SJCRH30 (cell line): ENCODE data around the gene DOCK4. TPM values are rescaled to one million over a fixed set of nuclear protein-coding genes. Genes with fewer than 3 reads are reported as not detected.
"Not testable (repeated sequence)": the region's sequence is repeated elsewhere in the genome, so short reads cannot be mapped to it uniquely, and the experiment has no call there.

Experiments used
- DNase-seq, 2 experiments: peaks; one replicate each; pipeline ENCODE4 v3.0.0-alpha.2; 2015 to 2020
- H3K27ac ChIP-seq: fragments of 250-450 bp; sonication (Bioruptor Pico); 2 replicates; pipeline ENCODE4 v1.5.1; 2020; ENCODE audit warnings: mild to moderate bottlenecking, moderate library complexity
- H3K27me3 ChIP-seq: fragments of 250-450 bp; sonication (Bioruptor Pico); 2 replicates; pipeline ENCODE4 v1.5.1; 2020; ENCODE audit warnings: mild to moderate bottlenecking, moderate library complexity
- H3K36me3 ChIP-seq: fragments of 250-450 bp; sonication (Bioruptor Pico); 2 replicates; pipeline ENCODE4 v1.5.1; 2020; ENCODE audit warnings: mild to moderate bottlenecking, moderate library complexity
- H3K4me1 ChIP-seq: fragments of 250-450 bp; sonication (Bioruptor Pico); 2 replicates; pipeline ENCODE4 v1.5.1; 2020; ENCODE audit warnings: mild to moderate bottlenecking, moderate library complexity
- H3K4me3 ChIP-seq: fragments of 250-450 bp; sonication (Bioruptor Pico); 2 replicates; pipeline ENCODE4 v1.5.1; 2020; ENCODE audit warnings: mild to moderate bottlenecking, moderate library complexity
- H3K9me3 ChIP-seq: fragments of 250-450 bp; sonication (Bioruptor Pico); replicated peaks from 2 replicates; pipeline ENCODE4 v1.5.1; 2020; ENCODE audit warnings: mild to moderate bottlenecking, moderate library complexity
- total RNA-seq: library from RNA; depleted of rRNA; stranded (reverse); fragments of >200 nt; shearing (Covaris generic); gene quantifications from 2 replicates; pipeline ENCODE4 v1.2.3, GENCODE V29; 2014

The DOCK4 gene
- total RNA-seq, 1 experiment from 2014 or later: 11.4 TPM

GRCh38 chr7:112130729-112131410, 75.3 kb downstream of the DOCK4 start:
- Histone ChIP-seq H3K27me3 (no peaks in the 10 kb centered on the region), H3K27ac (no peak overlapping the region), H3K9me3 (no peaks in the 10 kb centered on the region), H3K4me3 (no peak overlapping the region), H3K36me3 (no peaks in the 10 kb centered on the region; the same call in none of the 2 replicates), H3K4me1 (peaks cover 6% of the 10 kb centered on the region; the same call in 1 of the 2 replicates)
- DNase-seq: no peak

GRCh38 chr7:112129655-112130323, 76.4 kb downstream of the DOCK4 start:
- no peak overlapping the region for H3K27ac ChIP-seq
- H3K27me3 ChIP-seq: no peaks in the 10 kb centered on the region
- no peaks in the 10 kb centered on the region; the same call in none of the 2 replicates for H3K36me3 ChIP-seq
- H3K4me1 ChIP-seq: peaks cover 6% of the 10 kb centered on the region; the same call in 1 of the 2 replicates
- H3K9me3 ChIP-seq: no peaks in the 10 kb centered on the region
- DNase-seq: no peak
- H3K4me3 ChIP-seq: no peak overlapping the region

DNA sequence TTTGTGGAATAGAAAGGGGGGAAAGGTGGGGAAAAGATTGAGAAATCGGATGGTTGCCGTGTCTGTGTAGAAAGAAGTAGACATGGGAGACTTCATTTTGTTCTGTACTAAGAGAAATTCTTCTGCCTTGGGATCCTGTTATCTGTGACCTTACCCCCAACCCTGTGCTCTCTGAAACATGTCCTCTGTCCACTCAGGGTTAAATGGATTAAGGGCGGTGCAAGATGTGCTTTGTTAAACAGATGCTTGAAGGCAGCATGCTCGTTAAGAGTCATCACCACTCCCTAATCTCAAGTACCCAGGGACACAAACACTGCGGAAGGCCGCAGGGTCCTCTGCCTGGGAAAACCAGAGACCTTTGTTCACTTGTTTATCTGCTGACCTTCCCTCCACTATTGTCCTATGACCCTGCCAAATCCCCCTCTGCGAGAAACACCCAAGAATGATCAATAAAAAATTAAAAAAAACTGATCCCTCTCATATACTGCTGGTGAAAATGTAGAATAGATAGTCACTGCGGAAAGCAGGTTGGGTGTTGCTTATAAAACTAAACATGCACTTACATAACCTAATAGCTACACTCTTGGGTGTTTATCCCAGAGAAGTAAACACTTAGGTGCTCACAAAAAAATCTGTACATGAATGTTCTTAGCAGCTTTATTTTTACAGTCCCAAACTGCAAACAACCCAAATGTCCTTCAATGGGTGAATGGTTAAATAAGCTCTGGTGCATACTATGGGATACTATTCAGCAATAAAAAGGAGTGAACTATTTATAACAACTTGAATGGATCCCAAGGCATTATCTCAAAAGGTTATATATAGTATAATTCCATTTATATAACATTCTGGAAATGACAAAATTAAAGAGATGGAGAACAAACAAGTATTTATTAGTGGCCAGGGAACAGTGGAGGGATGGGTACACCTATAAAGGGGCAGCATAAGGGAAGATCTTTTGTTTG, 77.5 kb downstream of the DOCK4 start:
- not testable (repeated sequence) for H3K9me3 ChIP-seq

DNA sequence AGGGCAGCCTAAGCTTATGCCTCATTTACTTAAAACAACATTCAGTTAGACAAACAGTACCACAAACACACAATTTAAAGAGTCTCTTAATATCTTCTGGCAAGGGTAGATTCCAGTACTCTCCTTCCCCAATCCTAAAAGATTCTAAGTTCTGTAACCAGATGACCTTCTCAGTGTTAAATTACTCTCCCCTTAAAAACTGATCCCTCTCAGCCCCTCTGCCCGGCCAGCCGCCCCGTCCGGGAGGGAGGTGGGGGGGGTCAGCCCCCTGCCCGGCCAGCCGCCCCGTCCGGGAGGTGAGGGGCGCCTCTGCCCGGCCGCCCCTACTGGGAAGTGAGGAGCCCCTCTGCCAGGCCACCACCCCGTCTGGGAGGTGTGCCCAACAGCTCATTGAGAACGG, 78.2 kb downstream of the DOCK4 start:
- H3K27me3 ChIP-seq, H3K27ac ChIP-seq, H3K4me1 ChIP-seq, H3K36me3 ChIP-seq, H3K9me3 ChIP-seq, DNase-seq, H3K4me3 ChIP-seq: not testable (repeated sequence)

More for the DNA sequence above, 77.5 kb downstream of the DOCK4 start:
- H3K36me3 ChIP-seq, H3K27ac ChIP-seq, H3K27me3 ChIP-seq, DNase-seq, H3K4me1 ChIP-seq, H3K4me3 ChIP-seq: not testable (repeated sequence)

DNA sequence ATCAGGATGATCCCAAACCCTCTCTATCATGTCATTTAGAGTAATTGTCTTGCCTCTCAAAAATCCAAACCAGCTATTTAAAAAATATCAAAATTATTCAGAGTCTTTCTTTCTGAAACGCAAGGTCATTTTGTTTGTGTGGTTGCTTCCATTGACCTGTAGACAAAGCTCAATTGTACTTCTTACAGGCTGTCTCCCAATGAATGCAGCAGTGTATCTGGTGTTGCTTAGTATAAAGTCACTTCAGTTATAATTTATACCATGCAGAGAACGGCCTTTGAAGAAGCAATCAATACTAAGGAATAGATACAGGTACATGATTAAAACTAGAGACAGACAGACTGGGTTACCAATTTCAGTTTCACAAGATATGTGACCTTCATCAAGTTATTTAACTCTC, 80.9 kb downstream of the DOCK4 start:
- no peak for DNase-seq
- H3K27me3 ChIP-seq: no peaks in the 10 kb centered on the region
- no peaks in the 10 kb centered on the region; the same call in 1 of the 2 replicates for H3K9me3 ChIP-seq
- H3K4me3 ChIP-seq: no peak overlapping the region
- H3K4me1 ChIP-seq: no peaks in the 10 kb centered on the region
- no peak overlapping the region for H3K27ac ChIP-seq
- no peaks in the 10 kb centered on the region; the same call in 1 of the 2 replicates for H3K36me3 ChIP-seq

DNA sequence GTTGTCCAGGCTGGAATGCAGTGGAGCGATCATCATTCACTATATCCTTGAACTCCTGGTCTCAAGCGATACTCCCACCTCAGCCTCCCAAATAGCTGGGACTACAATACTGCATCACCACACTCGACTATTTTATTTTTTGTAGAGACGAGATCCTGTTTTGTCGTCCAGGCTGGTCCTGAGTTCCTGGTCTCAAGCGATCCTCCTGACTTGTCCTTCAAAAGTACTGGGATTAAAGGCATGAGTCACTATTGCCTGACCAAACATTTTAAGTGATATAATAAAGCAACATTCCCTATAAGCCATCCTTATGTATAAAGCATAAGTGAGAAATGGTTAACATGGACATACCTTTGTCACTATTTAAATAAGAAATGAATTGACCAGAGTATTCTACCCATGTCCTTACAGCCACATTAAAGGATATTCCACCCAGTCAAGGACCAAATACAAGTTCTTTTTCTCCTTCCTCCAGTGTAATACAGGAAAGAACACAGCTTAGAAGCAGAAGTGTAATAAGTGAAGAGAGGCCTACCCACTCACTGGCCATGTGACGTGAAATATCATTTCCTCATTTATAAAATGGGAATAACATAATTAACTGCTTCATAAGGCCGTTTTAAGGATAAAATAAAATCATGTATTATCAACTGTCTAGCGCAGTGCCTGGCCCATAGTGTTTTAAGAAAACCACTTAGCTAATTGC, 82.0 kb downstream of the DOCK4 start:
- no peak for DNase-seq
- no peak overlapping the region for H3K27ac ChIP-seq
- H3K4me1 ChIP-seq: no peaks in the 10 kb centered on the region
- no peaks in the 10 kb centered on the region; the same call in 1 of the 2 replicates for H3K36me3 ChIP-seq
- H3K27me3 ChIP-seq: no peaks in the 10 kb centered on the region
- no peaks in the 10 kb centered on the region; the same call in 1 of the 2 replicates for H3K9me3 ChIP-seq
- H3K4me3 ChIP-seq: no peak overlapping the region

- Histone ChIP-seq H3K27ac (no peak overlapping the region), H3K9me3 (no peaks in the 10 kb centered on the region; the same call in 1 of the 2 replicates), H3K27me3 (no peaks in the 10 kb centered on the region), H3K36me3 (no peaks in the 10 kb centered on the region; the same call in 1 of the 2 replicates), H3K4me1 (no peaks in the 10 kb centered on the region), H3K4me3 (no peak overlapping the region)
- DNase-seq: no peak
These were observed 83.4 kb downstream of the DOCK4 start for GRCh38 chr7:112122798-112123197.

GRCh38 chr7:112122144-112122543, 84.1 kb downstream of the DOCK4 start:
- no peak for DNase-seq

GRCh38 chr7:112121318-112121717, 84.9 kb downstream of the DOCK4 start:
- H3K36me3 ChIP-seq: no peaks in the 10 kb centered on the region; the same call in 1 of the 2 replicates
- no peak overlapping the region for H3K27ac ChIP-seq
- H3K27me3 ChIP-seq: no peaks in the 10 kb centered on the region
- no peaks in the 10 kb centered on the region for H3K4me1 ChIP-seq
- no peak for DNase-seq
- H3K9me3 ChIP-seq: no peaks in the 10 kb centered on the region; the same call in 1 of the 2 replicates
- no peak overlapping the region for H3K4me3 ChIP-seq

More at GRCh38 chr7:112122144-112122543, 84.1 kb downstream of the DOCK4 start:
- Histone ChIP-seq H3K27ac (no peak overlapping the region), H3K4me1 (no peaks in the 10 kb centered on the region), H3K4me3 (no peak overlapping the region), H3K27me3 (no peaks in the 10 kb centered on the region), H3K36me3 (no peaks in the 10 kb centered on the region; the same call in 1 of the 2 replicates), H3K9me3 (no peaks in the 10 kb centered on the region; the same call in 1 of the 2 replicates)

DNA sequence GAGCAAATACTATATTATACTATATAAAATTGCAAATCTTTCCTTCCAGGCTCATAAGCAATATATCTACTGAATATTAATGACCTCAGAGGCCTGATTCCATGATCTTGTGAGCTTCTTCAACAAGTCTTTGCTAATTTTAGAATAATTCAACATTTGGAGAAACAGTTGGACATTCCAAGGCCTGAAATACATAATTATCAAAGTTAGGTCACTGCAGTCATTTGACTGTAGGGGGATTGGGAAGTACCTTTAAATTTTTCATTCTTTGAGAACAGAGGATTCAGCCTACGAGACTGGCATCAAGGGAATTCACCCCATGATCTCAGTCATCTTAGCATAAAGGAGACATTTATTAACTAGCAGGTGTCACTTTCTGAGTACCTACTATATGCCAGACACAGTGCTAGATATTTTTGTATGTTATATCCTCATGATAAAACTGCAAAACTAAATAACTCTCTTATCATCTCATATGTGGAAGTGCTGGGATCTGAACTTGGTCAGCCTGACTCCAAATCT, 85.4 kb downstream of the DOCK4 start:
- Histone ChIP-seq H3K4me1 (no peaks in the 10 kb centered on the region), H3K36me3 (no peaks in the 10 kb centered on the region; the same call in 1 of the 2 replicates)

GRCh38 chr7:112118581-112119566, 87.3 kb downstream of the DOCK4 start:
- Histone ChIP-seq H3K9me3 (no peaks in the 10 kb centered on the region; the same call in 1 of the 2 replicates), H3K27me3 (no peaks in the 10 kb centered on the region), H3K27ac (no peak overlapping the region), H3K36me3 (no peaks in the 10 kb centered on the region; the same call in 1 of the 2 replicates), H3K4me3 (no peak overlapping the region), H3K4me1 (no peaks in the 10 kb centered on the region)
- DNase-seq: no peak

More for the DNA sequence above, 85.4 kb downstream of the DOCK4 start:
- no peaks in the 10 kb centered on the region; the same call in 1 of the 2 replicates for H3K9me3 ChIP-seq
- DNase-seq: no peak
- no peak overlapping the region for H3K27ac ChIP-seq
- no peaks in the 10 kb centered on the region for H3K27me3 ChIP-seq
- no peak overlapping the region for H3K4me3 ChIP-seq

DNA sequence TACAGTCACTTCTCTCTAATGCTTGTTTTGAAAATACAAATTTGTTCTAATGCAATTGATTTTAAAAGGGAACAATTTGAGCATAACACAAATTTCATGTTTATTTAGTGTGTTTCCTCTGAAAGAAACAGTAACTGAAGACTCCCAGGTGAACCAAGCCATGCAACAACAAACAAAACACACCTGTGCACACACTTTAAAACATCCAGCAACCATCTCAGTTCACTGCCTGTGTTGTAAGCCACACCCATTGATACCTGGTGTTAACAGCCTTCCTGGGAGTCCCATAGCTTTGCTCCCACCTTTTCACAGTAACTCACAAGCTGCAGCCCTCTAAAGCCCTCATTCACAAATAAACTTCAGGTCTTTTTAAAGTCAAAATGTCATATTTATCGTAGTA, 89.3 kb downstream of the DOCK4 start:
- Histone ChIP-seq H3K27ac (no peak overlapping the region), H3K4me3 (no peak overlapping the region), H3K9me3 (no peaks in the 10 kb centered on the region), H3K36me3 (no peaks in the 10 kb centered on the region), H3K27me3 (no peaks in the 10 kb centered on the region), H3K4me1 (no peaks in the 10 kb centered on the region)
- DNase-seq: no peak

GRCh38 chr7:112116358-112116757, 89.8 kb downstream of the DOCK4 start:
- Histone ChIP-seq H3K9me3 (0 out of 2 replicates have a peak, but pooled peaks cover 2% of the 10 kb centered on the region), H3K27ac (no peak overlapping the region), H3K4me1 (no peaks in the 10 kb centered on the region), H3K36me3 (no peaks in the 10 kb centered on the region), H3K4me3 (no peak overlapping the region), H3K27me3 (no peaks in the 10 kb centered on the region)
- no peak for DNase-seq
